Inflammatory macrophage treated with lipopolysaccharide for 4 hours (primary cell): Measurements from ENCODE around the gene MED6.

ENCODE experiments used
- DNase-seq: peaks from one replicate; pipeline ENCODE4 v3.0.0-alpha.2; 2020

The MED6 gene

GRCh38 chr14:70600382-70601157 lies at the start of gene MED6:
TSS of gene MED6 (minus strand) at chr14:70600655. CDS start at chr14:70600637, 18 bp downstream.
- peak; percentile 93 for DNase-seq

GRCh38 chr14:70649803-70650202 lies 49.3 kb upstream of the MED6 start:
- no peak for DNase-seq

GRCh38 chr14:70648346-70648745 lies 47.9 kb upstream of the MED6 start:
- no peak for DNase-seq

GRCh38 chr14:70646705-70647104 lies 46.2 kb upstream of the MED6 start:
- no peak for DNase-seq

- no peak for DNase-seq
These were observed 45.4 kb upstream of the MED6 start for GRCh38 chr14:70645892-70646291.

GRCh38 chr14:70643967-70644366 lies 43.5 kb upstream of the MED6 start:
- no peak for DNase-seq

- no peak for DNase-seq
These were observed 42.1 kb upstream of the MED6 start for GRCh38 chr14:70642303-70643235.

- DNase-seq: no peak
These were observed 41.3 kb upstream of the MED6 start, which contains the start of gene TTC9 for GRCh38 chr14:70641548-70642302. TSS of gene TTC9 (plus strand) at chr14:70641916. CDS start at chr14:70642130, 214 bp downstream.

- no peak for DNase-seq
These were observed 40.6 kb upstream of the MED6 start for GRCh38 chr14:70640938-70641547.

- DNase-seq: no peak
These were observed 38.0 kb upstream of the MED6 start for GRCh38 chr14:70638416-70638815.

- no peak for DNase-seq
These were observed 35.6 kb upstream of the MED6 start for GRCh38 chr14:70635971-70636595.

GRCh38 chr14:70631948-70632347 lies 31.5 kb upstream of the MED6 start:
- no peak for DNase-seq

- no peak for DNase-seq
These were observed 24.5 kb upstream of the MED6 start for GRCh38 chr14:70624972-70625371.

- DNase-seq: peak; percentile 46
These were observed 21.8 kb upstream of the MED6 start for GRCh38 chr14:70622111-70622712.

- no peak for DNase-seq
These were observed 19.3 kb upstream of the MED6 start for GRCh38 chr14:70619708-70620107.

GRCh38 chr14:70618314-70618713 lies 17.9 kb upstream of the MED6 start:
- no peak for DNase-seq

- DNase-seq: no peak
These were observed 16.2 kb upstream of the MED6 start for GRCh38 chr14:70616646-70617045.

- no peak for DNase-seq
These were observed 10.8 kb upstream of the MED6 start for GRCh38 chr14:70611216-70611615.

- DNase-seq: no peak
These were observed 1.8 kb upstream of the MED6 start for GRCh38 chr14:70602254-70602653.

GRCh38 chr14:70601162-70601561 lies 707 bp upstream of the MED6 start:
- DNase-seq: peak; percentile 10

- DNase-seq: peak; percentile 39
These were observed 1.1 kb downstream of the MED6 start for GRCh38 chr14:70599345-70599744.

- DNase-seq: peak; percentile 68
These were observed 2.7 kb downstream of the MED6 start for GRCh38 chr14:70597731-70598130.
